Stimulated activated naive CD8-positive, alpha-beta T cell treated with anti-CD3 and anti-CD28 coated beads, Interleukin-15, Interleukin-2, amounts not matched to agents 100 ng/mL and 50 ng/mL, for 24 hours (primary cell): ENCODE measurements around the gene SCUBE3.
A peak's percentile ranks its signal among the peaks of the same experiment; 100 is the strongest.

Source experiments
- H3K27ac Mint-ChIP-seq: one replicate; pipeline ENCODE4 v1.8.0; 2021; ENCODE audit warnings: mild to moderate bottlenecking, mixed read lengths
- H3K27me3 Mint-ChIP-seq: one replicate; pipeline ENCODE4 v1.8.0; 2021; ENCODE audit warnings: mixed read lengths
- H3K36me3 Mint-ChIP-seq: one replicate; pipeline ENCODE4 v1.8.0; 2021; ENCODE audit warnings: low read depth, mixed read lengths
- H3K4me1 Mint-ChIP-seq: one replicate; pipeline ENCODE4 v1.8.0; 2021; ENCODE audit warnings: low read depth, mixed read lengths
- H3K4me3 Mint-ChIP-seq: one replicate; pipeline ENCODE4 v1.8.0; 2021; ENCODE audit warnings: mild to moderate bottlenecking, mixed read lengths
- H3K9me3 Mint-ChIP-seq: one replicate; pipeline ENCODE4 v1.8.0; 2021; ENCODE audit warnings: mixed read lengths

Gene SCUBE3

DNA sequence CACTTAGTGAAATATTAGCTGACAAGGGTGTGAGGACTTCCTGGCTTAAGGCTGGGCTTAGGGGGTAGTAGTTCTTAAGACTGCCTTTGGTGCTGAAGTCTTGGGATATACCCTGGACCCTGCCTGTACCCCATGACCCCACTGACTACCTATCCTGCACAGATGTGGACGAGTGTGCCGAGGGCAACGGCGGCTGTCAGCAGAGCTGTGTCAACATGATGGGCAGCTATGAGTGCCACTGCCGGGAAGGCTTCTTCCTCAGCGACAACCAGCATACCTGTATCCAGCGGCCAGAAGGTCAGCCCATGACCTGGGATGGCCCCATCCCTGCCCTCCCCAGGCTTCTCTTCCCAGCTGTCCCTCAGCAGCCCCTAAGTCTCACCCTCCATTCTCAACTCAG, 17.8 kb downstream of the SCUBE3 start:
- Mint-ChIP-seq H3K4me3 (no peak overlapping the region), H3K4me1 (no peaks in the 10 kb centered on the region), H3K27ac (no peak overlapping the region), H3K36me3 (no peaks in the 10 kb centered on the region), H3K27me3 (no peaks in the 10 kb centered on the region), H3K9me3 (no peaks in the 10 kb centered on the region)

DNA sequence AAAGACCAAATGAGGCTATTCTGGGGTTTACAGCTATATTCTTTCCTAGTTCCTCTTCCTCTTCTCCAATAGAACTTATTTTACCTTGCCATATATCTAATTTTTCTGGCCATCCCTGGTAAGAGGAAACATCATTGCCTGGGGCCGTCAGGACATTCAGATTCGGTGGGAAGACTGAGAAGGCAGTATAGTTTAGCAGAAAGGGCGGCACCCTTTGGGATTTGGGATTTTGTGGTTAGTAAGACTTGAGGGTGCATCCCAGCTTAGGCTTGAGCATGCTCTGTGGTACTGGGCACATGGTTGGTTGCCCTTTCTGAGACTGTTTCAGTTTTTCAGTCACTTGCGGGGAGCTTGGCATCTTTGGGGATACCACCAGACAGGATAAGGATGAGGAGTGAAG, 21.1 kb downstream of the SCUBE3 start:
- Mint-ChIP-seq H3K27ac (no peak overlapping the region), H3K4me3 (no peak overlapping the region), H3K9me3 (no peaks in the 10 kb centered on the region), H3K27me3 (no peaks in the 10 kb centered on the region), H3K36me3 (no peaks in the 10 kb centered on the region), H3K4me1 (no peaks in the 10 kb centered on the region)

DNA sequence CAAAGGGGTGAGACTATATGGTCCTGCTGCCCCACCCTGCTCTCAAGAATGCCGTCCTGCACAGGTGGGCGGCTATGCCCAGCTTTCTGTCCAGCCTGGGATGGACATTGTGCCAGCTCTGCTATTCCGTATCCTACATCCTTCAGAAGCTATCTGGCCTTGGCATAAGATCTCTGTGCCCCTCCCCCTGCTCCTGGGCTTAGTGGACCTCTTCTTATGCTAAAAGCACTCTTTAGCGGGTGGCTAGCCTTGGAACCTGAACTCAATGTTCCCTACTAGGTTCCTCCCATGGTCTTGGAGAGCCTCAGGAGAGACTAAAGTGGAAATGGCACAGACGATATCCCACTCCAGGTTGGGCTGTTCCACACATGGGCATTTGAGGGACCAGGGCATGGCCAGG, 22.5 kb downstream of the SCUBE3 start:
- no peaks in the 10 kb centered on the region for H3K9me3 Mint-ChIP-seq
- no peaks in the 10 kb centered on the region for H3K36me3 Mint-ChIP-seq
- no peaks in the 10 kb centered on the region for H3K4me1 Mint-ChIP-seq
- no peak overlapping the region for H3K4me3 Mint-ChIP-seq
- no peak overlapping the region for H3K27ac Mint-ChIP-seq
- H3K27me3 Mint-ChIP-seq, result no peaks in the 10 kb centered on the region

DNA sequence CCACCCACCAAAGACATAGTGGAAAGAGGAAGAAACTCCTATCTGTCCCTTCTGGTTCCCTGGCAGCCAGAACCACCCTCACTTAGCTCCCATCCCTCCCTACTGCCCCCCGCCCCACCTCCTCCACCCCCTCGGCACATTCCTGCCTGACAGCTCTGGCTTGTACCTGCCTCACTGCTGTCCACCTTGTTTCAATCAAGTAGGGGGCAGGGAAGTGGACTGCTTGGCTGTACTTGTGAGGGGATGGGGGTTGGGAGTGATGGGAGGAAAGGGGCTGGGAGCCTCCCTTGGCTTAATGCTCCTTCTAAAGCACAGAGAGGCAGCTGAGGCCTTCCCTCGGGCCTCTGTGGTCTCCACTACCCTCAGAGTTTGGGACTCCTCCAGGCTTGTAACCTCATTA, 23.7 kb downstream of the SCUBE3 start:
- Mint-ChIP-seq H3K36me3 (no peaks in the 10 kb centered on the region), H3K27ac (no peak overlapping the region), H3K4me1 (no peaks in the 10 kb centered on the region), H3K4me3 (no peak overlapping the region), H3K9me3 (no peaks in the 10 kb centered on the region), H3K27me3 (no peaks in the 10 kb centered on the region)

DNA sequence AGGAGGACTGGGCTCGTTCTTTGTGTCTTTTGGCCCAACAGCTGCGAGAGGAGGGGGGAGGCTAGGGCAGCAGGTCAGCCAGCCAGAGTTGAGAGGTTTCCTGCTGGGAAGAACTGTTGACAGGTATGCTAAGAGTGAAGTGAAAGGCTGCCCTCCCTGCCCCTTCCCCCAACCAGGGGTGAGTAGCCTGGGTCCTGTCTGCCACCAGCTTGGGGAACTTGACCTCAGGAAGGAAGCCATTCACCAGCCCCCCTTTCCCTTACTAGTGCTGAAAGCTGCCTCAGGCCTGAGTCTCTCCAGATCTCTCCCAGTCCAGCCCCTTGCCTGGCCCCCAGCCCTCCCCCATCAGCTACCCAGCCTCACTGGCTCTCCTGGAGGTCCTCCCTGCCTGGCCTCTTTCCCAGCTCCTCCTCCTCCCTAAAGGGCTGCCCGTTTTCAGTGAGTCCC, 25.1 kb downstream of the SCUBE3 start:
- H3K4me1 Mint-ChIP-seq, result no peaks in the 10 kb centered on the region
- no peak overlapping the region for H3K27ac Mint-ChIP-seq
- H3K9me3 Mint-ChIP-seq, result no peaks in the 10 kb centered on the region
- H3K27me3 Mint-ChIP-seq, result no peaks in the 10 kb centered on the region
- no peaks in the 10 kb centered on the region for H3K36me3 Mint-ChIP-seq
- H3K4me3 Mint-ChIP-seq, result no peak overlapping the region

DNA sequence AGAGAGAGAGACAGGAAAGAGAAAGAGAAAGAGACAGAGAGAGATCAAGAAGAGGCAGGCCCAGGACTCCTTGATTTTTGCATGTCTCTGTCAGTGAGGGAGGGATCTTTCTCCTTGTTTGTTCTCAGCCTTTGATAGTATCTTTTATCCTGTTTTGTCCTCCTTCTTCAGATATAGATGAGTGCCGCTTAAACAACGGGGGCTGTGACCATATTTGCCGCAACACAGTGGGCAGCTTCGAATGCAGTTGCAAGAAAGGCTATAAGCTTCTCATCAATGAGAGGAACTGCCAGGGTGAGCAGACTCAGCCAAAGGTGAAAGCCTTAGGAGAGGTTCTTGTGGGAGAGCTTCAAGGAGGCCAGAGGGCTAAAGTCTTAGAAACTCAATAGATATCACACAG, 25.8 kb downstream of the SCUBE3 start:
- Mint-ChIP-seq H3K27me3 (no peaks in the 10 kb centered on the region), H3K9me3 (no peaks in the 10 kb centered on the region), H3K36me3 (peaks cover 4% of the 10 kb centered on the region), H3K4me1 (no peaks in the 10 kb centered on the region), H3K27ac (no peak overlapping the region), H3K4me3 (no peak overlapping the region)

DNA sequence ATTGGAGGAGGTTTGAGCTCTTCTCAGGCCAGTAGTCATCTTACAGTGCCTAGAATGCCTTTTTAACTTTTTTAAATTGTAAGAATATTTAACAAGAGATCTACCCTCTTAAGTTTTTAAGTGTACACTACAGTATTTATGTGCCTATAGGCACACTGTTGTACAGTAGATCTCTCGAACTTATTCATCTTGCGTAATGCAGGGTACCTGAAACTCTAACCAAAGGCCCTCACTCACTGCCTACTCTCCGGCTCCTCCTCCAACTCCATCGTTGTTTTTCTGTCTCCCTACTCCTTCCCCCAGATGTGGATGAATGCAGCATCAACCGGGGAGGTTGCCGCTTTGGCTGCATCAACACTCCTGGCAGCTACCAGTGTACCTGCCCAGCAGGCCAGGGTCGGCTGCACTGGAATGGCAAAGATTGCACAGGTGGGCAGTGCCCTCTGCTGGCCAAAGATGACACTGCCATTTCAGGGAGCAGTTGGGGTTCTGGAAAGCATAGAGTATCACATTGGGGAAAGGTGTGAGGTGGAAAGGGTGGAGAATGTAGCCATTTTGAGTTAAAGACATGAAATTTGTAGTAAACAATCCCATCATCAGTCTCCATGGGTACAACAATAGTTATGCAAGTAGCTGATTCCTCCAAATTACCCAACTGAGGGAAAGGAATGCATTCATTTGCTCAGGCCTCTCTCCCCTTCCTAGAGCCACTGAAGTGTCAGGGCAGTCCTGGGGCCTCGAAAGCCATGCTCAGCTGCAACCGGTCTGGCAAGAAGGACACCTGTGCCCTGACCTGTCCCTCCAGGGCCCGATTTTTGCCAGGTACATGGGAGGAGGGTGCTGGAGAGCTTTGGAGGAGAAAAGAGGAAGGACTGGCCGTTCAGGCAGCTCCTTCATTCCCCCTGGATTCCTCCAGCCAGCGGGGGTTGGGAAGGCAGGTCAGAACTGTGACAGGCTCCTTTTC, 27.4 kb downstream of the SCUBE3 start:
- H3K4me3 Mint-ChIP-seq, result no peak overlapping the region
- H3K4me1 Mint-ChIP-seq, result no peaks in the 10 kb centered on the region
- H3K36me3 Mint-ChIP-seq, result peaks cover 5% of the 10 kb centered on the region
- H3K9me3 Mint-ChIP-seq, result no peaks in the 10 kb centered on the region
- no peaks in the 10 kb centered on the region for H3K27me3 Mint-ChIP-seq
- H3K27ac Mint-ChIP-seq, result no peak overlapping the region

DNA sequence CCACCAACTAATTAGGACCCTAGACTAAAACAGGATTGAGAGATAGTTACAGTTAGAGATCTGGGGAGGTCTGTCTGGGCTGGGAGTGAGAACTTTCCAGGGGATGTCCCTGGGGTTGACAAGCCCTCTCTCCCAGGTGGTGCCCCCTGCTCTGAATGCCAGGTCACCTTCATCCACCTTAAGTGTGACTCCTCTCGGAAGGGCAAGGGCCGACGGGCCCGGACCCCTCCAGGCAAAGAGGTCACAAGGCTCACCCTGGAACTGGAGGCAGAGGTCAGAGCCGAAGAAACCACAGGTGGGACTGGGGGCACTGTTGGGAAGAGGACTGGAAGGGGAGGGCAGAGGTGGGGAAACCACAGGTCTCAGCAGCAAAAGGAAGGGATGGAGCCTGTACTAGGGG, 28.7 kb downstream of the SCUBE3 start:
- Mint-ChIP-seq H3K4me3 (no peak overlapping the region), H3K4me1 (no peaks in the 10 kb centered on the region), H3K27me3 (no peaks in the 10 kb centered on the region), H3K9me3 (no peaks in the 10 kb centered on the region), H3K36me3 (peaks cover 5% of the 10 kb centered on the region), H3K27ac (no peak overlapping the region)

DNA sequence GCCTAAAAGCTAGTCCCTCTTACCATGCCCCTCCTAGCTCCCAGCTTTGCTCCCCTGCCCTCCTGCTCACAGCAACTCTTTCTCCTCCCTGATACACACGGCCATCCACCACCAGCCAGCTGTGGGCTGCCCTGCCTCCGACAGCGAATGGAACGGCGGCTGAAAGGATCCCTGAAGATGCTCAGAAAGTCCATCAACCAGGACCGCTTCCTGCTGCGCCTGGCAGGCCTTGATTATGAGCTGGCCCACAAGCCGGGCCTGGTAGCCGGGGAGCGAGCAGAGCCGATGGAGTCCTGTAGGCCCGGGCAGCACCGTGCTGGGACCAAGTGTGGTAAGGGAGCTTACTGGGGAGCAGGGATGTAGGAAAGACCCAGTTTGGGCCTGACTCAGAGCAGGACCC, 29.1 kb downstream of the SCUBE3 start:
- no peaks in the 10 kb centered on the region for H3K9me3 Mint-ChIP-seq
- H3K4me1 Mint-ChIP-seq, result peaks cover 4% of the 10 kb centered on the region
- no peak overlapping the region for H3K4me3 Mint-ChIP-seq
- H3K36me3 Mint-ChIP-seq, result peaks cover 5% of the 10 kb centered on the region
- no peak overlapping the region for H3K27ac Mint-ChIP-seq
- H3K27me3 Mint-ChIP-seq, result no peaks in the 10 kb centered on the region

DNA sequence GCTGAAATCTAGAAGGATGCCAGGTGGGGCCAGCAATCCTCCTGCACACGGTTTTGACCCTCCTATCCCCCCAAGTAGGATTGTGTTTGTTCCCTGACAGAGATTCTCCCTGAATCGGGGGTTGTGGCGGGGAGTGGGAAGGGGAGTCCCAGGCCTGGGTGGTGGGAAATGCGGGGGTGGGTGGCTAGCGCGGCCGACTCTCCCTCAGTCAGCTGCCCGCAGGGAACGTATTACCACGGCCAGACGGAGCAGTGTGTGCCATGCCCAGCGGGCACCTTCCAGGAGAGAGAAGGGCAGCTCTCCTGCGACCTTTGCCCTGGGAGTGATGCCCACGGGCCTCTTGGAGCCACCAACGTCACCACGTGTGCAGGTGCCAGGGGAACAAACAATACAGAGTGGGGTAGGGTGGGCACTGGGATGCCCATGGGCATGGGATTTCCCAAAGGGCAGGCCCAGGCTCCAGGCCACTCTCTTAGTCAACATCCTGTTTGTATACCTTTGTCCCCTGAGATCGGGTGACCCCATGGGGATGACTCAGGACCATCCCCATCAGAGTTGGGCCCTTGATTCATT, 29.7 kb downstream of the SCUBE3 start:
- Mint-ChIP-seq H3K4me3 (no peak overlapping the region), H3K9me3 (no peaks in the 10 kb centered on the region), H3K4me1 (peaks cover 9% of the 10 kb centered on the region), H3K36me3 (peaks cover 5% of the 10 kb centered on the region), H3K27me3 (no peaks in the 10 kb centered on the region), H3K27ac (no peak overlapping the region)

DNA sequence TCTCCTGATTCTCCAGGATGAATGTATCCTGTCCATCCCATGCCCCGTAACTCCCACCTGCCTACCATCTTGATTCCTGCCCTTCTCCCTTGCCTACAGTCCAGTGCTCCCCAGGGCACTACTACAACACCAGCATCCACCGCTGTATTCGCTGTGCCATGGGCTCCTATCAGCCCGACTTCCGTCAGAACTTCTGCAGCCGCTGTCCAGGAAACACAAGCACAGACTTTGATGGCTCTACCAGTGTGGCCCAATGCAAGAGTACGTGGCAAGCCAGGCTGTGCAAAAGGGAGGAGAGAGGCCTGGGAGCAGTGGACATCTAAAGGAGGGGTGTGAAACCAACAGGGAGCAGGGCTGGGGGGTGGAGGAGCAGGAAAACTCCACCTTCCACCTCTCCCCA, 30.8 kb downstream of the SCUBE3 start:
- Mint-ChIP-seq H3K27me3 (no peaks in the 10 kb centered on the region), H3K27ac (no peak overlapping the region), H3K36me3 (peaks cover 5% of the 10 kb centered on the region), H3K4me1 (peaks cover 14% of the 10 kb centered on the region), H3K4me3 (no peak overlapping the region), H3K9me3 (no peaks in the 10 kb centered on the region)

DNA sequence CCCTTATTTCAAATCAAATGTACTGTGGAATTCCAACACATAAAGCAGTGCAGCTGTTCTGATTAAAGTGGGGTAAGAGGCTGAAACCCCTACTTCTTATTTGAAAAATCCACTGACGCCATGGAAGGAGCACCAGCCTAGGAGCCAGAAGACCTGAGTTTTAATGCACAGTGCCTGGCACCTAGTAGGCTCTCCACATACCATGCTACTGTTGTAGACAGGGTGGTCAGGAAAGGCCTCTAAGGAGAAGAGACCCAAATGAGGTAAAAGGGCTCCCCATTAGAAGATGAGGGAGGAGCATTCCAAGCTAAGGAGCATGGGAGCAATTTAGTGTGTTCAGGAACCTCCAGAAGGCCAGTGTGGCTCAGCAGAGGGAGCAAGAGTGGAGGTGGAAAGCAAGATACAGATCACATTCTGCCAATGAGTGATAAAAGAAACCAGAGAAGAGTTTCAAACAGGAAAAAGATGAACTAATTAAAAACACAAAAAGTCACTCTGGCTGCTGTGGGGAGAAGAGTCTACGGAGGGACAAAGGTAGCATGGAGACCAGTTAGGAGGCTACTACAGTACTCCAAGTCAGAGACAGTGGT, 34.0 kb downstream of the SCUBE3 start:
- Mint-ChIP-seq H3K27ac (peak overlapping the region; percentile 36), H3K36me3 (peaks cover 5% of the 10 kb centered on the region), H3K27me3 (no peaks in the 10 kb centered on the region), H3K4me3 (no peak overlapping the region), H3K9me3 (no peaks in the 10 kb centered on the region), H3K4me1 (peaks cover 14% of the 10 kb centered on the region)

DNA sequence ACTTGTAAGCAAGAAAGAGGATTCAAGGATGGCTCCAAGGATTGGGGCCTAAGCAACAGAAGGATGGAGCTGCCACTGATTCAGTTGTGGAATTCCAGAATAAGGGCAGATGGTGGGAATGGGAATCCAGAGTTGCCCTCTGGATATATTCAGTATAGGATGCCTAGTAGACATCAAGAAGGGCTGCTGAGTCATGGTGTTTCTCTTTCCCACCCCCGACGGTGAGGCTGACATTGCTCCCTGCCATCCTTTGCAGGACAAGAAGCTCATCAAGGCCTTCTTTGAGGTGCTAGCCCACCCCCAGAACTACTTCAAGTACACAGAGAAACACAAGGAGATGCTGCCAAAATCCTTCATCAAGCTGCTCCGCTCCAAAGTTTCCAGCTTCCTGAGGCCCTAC, 34.5 kb downstream of the SCUBE3 start:
- Mint-ChIP-seq H3K4me1 (peaks cover 14% of the 10 kb centered on the region), H3K4me3 (no peak overlapping the region), H3K27me3 (no peaks in the 10 kb centered on the region), H3K9me3 (no peaks in the 10 kb centered on the region), H3K36me3 (peaks cover 5% of the 10 kb centered on the region), H3K27ac (peak overlapping the region; percentile 36)

DNA sequence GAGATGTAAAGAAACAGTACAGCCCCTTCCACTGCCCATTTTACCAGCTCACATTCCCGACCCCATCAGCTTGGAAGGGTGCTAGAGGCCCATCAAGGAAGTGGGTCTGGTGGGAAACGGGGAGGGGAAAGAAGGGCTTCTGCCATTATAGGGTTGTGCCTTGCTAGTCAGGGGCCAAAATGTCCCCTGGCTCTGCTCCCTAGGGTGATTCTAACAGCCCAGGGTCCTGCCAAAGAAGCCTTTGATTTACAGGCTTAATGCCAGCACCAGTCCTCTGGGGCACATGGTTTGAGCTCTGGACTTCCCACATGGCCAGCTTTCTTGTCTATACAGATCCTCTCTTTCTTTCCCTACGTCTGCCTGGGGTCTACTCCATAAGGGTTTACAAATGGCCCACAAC, 35.2 kb downstream of the SCUBE3 start:
- no peak overlapping the region for H3K4me3 Mint-ChIP-seq
- H3K9me3 Mint-ChIP-seq, result no peaks in the 10 kb centered on the region
- no peak overlapping the region for H3K27ac Mint-ChIP-seq
- H3K27me3 Mint-ChIP-seq, result no peaks in the 10 kb centered on the region
- peaks cover 14% of the 10 kb centered on the region for H3K4me1 Mint-ChIP-seq
- H3K36me3 Mint-ChIP-seq, result peaks cover 5% of the 10 kb centered on the region

DNA sequence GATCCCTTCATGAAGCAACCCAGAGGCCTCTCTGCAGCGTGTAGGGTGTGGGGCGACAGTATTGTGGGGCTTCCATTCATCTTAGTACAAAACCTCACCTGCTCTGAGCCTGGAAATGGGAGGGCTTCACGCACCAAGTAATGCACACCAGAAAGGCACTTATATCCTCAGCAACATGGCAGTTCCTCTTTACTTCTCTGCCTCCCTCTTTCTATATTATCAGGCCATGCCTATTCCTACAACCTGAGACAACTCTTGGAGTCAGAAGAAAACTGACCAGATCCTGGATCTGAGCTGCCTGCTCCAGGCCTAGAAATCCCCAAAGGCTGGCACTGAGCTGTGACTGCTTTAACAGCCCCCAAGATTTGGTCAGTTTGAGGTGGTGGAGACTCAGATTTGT, 38.2 kb downstream of the SCUBE3 start:
- Mint-ChIP-seq H3K4me1 (peaks cover 14% of the 10 kb centered on the region), H3K36me3 (no peaks in the 10 kb centered on the region), H3K27me3 (no peaks in the 10 kb centered on the region), H3K9me3 (no peaks in the 10 kb centered on the region), H3K4me3 (no peak overlapping the region), H3K27ac (no peak overlapping the region)
